ENCODE results near the gene ADCY7.
A peak's percentile ranks its signal among the peaks of the same experiment; 100 is the strongest.
"Not testable (repeated sequence)": the region's sequence is repeated elsewhere in the genome, so short reads cannot be mapped to it uniquely, and the experiment has no call there.

The ADCY7 gene

DNA sequence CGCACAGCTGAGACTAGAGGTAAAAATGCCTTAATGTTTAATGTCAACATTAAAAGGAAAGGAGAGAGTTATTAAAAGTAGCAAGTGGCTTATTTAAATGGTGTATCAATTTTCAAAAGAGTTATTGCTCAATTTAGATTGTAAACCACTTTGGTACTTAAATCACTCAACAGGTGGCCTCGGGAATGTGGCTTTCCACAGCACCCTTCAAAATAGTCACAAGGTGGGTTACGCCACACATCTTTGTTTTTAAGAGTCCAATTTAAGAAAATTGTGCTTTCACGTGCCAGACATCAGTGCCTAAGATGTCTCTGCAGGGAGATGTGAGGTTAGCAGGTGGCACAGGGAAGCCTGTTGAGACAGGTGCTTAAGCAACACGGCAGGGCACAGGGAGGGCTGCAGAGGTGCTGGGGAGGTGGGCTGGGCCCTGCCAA is 27.5 kb upstream of the ADCY7 start:
- H3K27ac ChIP-seq (ENCODE audit: low read depth, low read length), result no peak overlapping the region
- no peaks in the 10 kb centered on the region; the same call in 1 of the 2 replicates for H3K4me1 ChIP-seq (ENCODE audit: control insufficient read depth, insufficient read depth, low read length)
- no peaks in the 10 kb centered on the region for H3K9me3 ChIP-seq (ENCODE audit: control insufficient read depth, insufficient read depth, low read depth, low read length)
- no peak overlapping the region for H3K9ac ChIP-seq (ENCODE audit: low read length)
- H3K27me3 ChIP-seq (ENCODE audit: control insufficient read depth, insufficient read depth, low read length), result no peaks in the 10 kb centered on the region
- H3K4me3 ChIP-seq (ENCODE audit: low read depth, low read length), result no peak overlapping the region
- no peaks in the 10 kb centered on the region for H3K36me3 ChIP-seq (ENCODE audit: control insufficient read depth, insufficient read depth, low read length)

DNA sequence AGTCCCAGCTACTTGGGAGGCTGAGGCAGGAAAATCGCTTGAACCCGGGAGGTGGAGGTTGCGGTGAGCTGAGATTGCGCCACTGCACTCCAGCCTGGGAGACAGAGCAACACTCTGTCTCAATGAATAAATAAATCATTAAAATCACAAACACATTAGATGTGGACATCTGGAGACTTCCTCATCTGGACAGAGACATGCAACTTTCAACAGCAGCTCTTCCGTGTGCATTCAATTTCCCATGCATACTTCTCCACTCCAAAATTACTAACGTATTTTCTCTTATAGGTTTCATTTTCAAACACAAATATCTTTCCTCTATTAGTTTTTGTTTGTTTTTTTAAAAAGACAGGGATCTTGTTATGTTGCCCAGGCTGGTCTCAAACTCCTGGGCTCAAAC is 23.3 kb upstream of the ADCY7 start:
- H3K4me3 ChIP-seq (ENCODE audit: low read depth, low read length); H3K27ac ChIP-seq (ENCODE audit: low read depth, low read length); H3K9me3 ChIP-seq (ENCODE audit: control insufficient read depth, insufficient read depth, low read depth, low read length); H3K9ac ChIP-seq (ENCODE audit: low read length); H3K36me3 ChIP-seq (ENCODE audit: control insufficient read depth, insufficient read depth, low read length): not testable (repeated sequence)
- Histone ChIP-seq H3K27me3 (ENCODE audit: control insufficient read depth, insufficient read depth, low read length) (peaks cover 16% of the 10 kb centered on the region), H3K4me1 (ENCODE audit: control insufficient read depth, insufficient read depth, low read length) (peaks cover 18% of the 10 kb centered on the region)

GRCh38 chr16:50244140-50244503 is 22.2 kb upstream of the ADCY7 start:
- no peaks in the 10 kb centered on the region for H3K36me3 ChIP-seq (ENCODE audit: control insufficient read depth, insufficient read depth, low read length)
- H3K4me3 ChIP-seq (ENCODE audit: low read depth, low read length), result no peak overlapping the region
- H3K9me3 ChIP-seq (ENCODE audit: control insufficient read depth, insufficient read depth, low read depth, low read length), result no peaks in the 10 kb centered on the region
- peaks cover 21% of the 10 kb centered on the region for H3K4me1 ChIP-seq (ENCODE audit: control insufficient read depth, insufficient read depth, low read length)
- H3K9ac ChIP-seq (ENCODE audit: low read length), result no peak overlapping the region
- H3K27ac ChIP-seq (ENCODE audit: low read depth, low read length), result no peak overlapping the region
- peaks cover 16% of the 10 kb centered on the region for H3K27me3 ChIP-seq (ENCODE audit: control insufficient read depth, insufficient read depth, low read length)

GRCh38 chr16:50244504-50245416 is 21.6 kb upstream of the ADCY7 start:
- Histone ChIP-seq H3K27me3 (ENCODE audit: control insufficient read depth, insufficient read depth, low read length) (peaks cover 16% of the 10 kb centered on the region), H3K9me3 (ENCODE audit: control insufficient read depth, insufficient read depth, low read depth, low read length) (no peaks in the 10 kb centered on the region), H3K9ac (ENCODE audit: low read length) (no peak overlapping the region), H3K4me1 (ENCODE audit: control insufficient read depth, insufficient read depth, low read length) (peaks cover 26% of the 10 kb centered on the region), H3K4me3 (ENCODE audit: low read depth, low read length) (peak overlapping the region; percentile 69), H3K27ac (ENCODE audit: low read depth, low read length) (no peak overlapping the region), H3K36me3 (ENCODE audit: control insufficient read depth, insufficient read depth, low read length) (no peaks in the 10 kb centered on the region)

- Histone ChIP-seq H3K4me3 (ENCODE audit: low read depth, low read length) (peak overlapping the region; percentile 69), H3K36me3 (ENCODE audit: control insufficient read depth, insufficient read depth, low read length) (no peaks in the 10 kb centered on the region), H3K27me3 (ENCODE audit: control insufficient read depth, insufficient read depth, low read length) (peaks cover 16% of the 10 kb centered on the region), H3K27ac (ENCODE audit: low read depth, low read length) (no peak overlapping the region), H3K4me1 (ENCODE audit: control insufficient read depth, insufficient read depth, low read length) (peaks cover 26% of the 10 kb centered on the region), H3K9ac (ENCODE audit: low read length) (no peak overlapping the region), H3K9me3 (ENCODE audit: control insufficient read depth, insufficient read depth, low read depth, low read length) (no peaks in the 10 kb centered on the region)
Observed at GRCh38 chr16:50245417-50246298, 20.7 kb upstream of the ADCY7 start.

DNA sequence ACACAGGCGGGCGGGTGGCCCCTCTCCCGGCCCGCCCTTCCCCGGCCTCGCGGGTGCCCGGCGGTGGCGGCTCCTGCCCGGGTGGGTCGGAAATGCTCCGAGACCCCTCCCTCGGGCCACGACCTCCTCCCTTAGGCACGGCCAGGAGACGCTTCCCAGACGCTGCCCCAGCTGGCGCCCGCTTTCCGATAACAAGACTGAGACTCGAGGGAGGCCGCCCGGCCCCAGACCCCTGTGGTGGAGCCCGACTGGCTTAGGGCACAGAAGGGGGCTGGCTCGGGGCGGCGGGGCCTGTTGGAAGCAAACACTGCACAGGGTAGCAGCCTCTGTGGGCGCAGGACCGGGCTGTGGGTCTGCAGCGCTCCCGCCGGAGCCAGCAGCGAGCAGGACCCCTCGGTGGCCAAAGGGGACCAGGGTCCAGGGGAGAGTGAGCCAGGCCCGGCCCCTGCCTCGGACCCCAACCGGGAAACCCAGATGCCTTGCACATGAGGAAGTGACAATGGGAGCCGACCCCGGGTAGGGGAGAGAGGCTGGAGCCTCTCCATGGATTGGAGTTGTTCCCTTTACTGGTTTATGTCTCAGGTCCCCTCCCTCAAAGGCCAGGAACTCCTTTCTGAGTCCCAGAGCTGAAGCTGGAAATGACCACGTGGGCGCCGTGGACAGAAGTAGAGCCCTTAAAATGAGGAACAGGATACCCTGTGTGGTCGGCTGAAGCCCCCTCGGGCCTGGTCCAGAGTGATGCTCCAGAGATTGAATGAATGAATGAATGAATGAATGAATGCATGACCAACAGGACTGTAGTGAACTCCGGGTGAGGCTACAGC is 19.8 kb upstream of the ADCY7 start:
- no peak overlapping the region for H3K9ac ChIP-seq (ENCODE audit: low read length)
- H3K4me3 ChIP-seq (ENCODE audit: low read depth, low read length), result peak overlapping the region; percentile 64
- peaks cover 16% of the 10 kb centered on the region for H3K27me3 ChIP-seq (ENCODE audit: control insufficient read depth, insufficient read depth, low read length)
- peaks cover 26% of the 10 kb centered on the region for H3K4me1 ChIP-seq (ENCODE audit: control insufficient read depth, insufficient read depth, low read length)
- no peaks in the 10 kb centered on the region for H3K36me3 ChIP-seq (ENCODE audit: control insufficient read depth, insufficient read depth, low read length)
- H3K9me3 ChIP-seq (ENCODE audit: control insufficient read depth, insufficient read depth, low read depth, low read length), result no peaks in the 10 kb centered on the region
- H3K27ac ChIP-seq (ENCODE audit: low read depth, low read length), result no peak overlapping the region

DNA sequence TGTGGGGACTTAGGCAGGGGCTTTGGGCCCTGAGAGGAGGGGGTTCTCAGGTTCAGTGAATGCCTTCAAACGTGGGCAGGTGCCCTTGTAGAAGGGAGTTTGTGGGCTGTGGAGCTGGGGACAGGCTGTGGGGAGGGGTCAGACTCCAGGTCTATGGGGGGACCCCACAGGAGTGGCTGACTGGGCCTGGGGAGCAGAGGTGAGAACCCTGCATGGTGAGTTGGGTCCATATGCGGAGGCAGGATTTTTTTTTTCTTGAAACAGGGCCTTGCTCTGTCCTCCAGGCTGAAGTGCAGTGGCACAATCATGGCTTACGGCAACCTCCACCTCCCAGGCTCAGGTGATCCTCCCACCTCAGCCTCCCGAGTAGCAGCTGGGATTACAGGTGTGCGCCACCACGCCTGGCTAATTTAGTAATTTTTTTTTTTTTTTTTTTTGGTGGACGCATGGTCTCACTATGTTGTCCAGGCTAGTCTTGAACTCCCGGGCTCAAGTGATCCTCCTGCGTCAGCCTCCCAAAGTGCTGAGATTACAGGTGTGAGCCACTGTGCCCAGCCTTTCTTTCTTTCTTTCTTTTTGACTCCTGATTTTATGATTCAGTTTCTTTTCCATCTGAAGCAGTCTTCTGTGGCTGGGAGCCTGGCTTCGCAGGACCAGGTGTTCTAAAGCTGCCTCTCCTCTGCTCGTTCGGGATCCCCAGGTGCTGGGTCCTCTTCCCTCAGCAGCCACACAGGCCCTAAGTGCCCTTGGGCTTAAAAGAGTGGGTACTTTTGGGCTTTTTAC is 19.0 kb upstream of the ADCY7 start:
- H3K4me3 ChIP-seq (ENCODE audit: low read depth, low read length), result no peak overlapping the region; the same call in 1 of the 2 replicates
- H3K9ac ChIP-seq (ENCODE audit: low read length), result no peak overlapping the region
- peaks cover 16% of the 10 kb centered on the region for H3K27me3 ChIP-seq (ENCODE audit: control insufficient read depth, insufficient read depth, low read length)
- H3K9me3 ChIP-seq (ENCODE audit: control insufficient read depth, insufficient read depth, low read depth, low read length), result no peaks in the 10 kb centered on the region
- H3K36me3 ChIP-seq (ENCODE audit: control insufficient read depth, insufficient read depth, low read length), result no peaks in the 10 kb centered on the region
- no peak overlapping the region for H3K27ac ChIP-seq (ENCODE audit: low read depth, low read length)
- H3K4me1 ChIP-seq (ENCODE audit: control insufficient read depth, insufficient read depth, low read length), result peaks cover 26% of the 10 kb centered on the region

- Histone ChIP-seq H3K9me3 (ENCODE audit: control insufficient read depth, insufficient read depth, low read depth, low read length) (no peaks in the 10 kb centered on the region), H3K27ac (ENCODE audit: low read depth, low read length) (no peak overlapping the region), H3K4me1 (ENCODE audit: control insufficient read depth, insufficient read depth, low read length) (peaks cover 26% of the 10 kb centered on the region), H3K4me3 (ENCODE audit: low read depth, low read length) (no peak overlapping the region), H3K9ac (ENCODE audit: low read length) (no peak overlapping the region), H3K36me3 (ENCODE audit: control insufficient read depth, insufficient read depth, low read length) (no peaks in the 10 kb centered on the region), H3K27me3 (ENCODE audit: control insufficient read depth, insufficient read depth, low read length) (peaks cover 16% of the 10 kb centered on the region)
Observed at GRCh38 chr16:50247906-50248608, 18.3 kb upstream of the ADCY7 start.

GRCh38 chr16:50248845-50249244 is 17.5 kb upstream of the ADCY7 start:
- no peak overlapping the region for H3K9ac ChIP-seq (ENCODE audit: low read length)
- H3K36me3 ChIP-seq (ENCODE audit: control insufficient read depth, insufficient read depth, low read length), result no peaks in the 10 kb centered on the region
- H3K9me3 ChIP-seq (ENCODE audit: control insufficient read depth, insufficient read depth, low read depth, low read length), result no peaks in the 10 kb centered on the region
- no peak overlapping the region for H3K4me3 ChIP-seq (ENCODE audit: low read depth, low read length)
- peaks cover 28% of the 10 kb centered on the region for H3K4me1 ChIP-seq (ENCODE audit: control insufficient read depth, insufficient read depth, low read length)
- H3K27me3 ChIP-seq (ENCODE audit: control insufficient read depth, insufficient read depth, low read length), result peaks cover 16% of the 10 kb centered on the region
- no peak overlapping the region for H3K27ac ChIP-seq (ENCODE audit: low read depth, low read length)
